HCT116 (cell line): Measurements from ENCODE around the gene PICK1. TPM values are rescaled to one million over a fixed set of nuclear protein-coding genes. Genes with fewer than 3 reads are reported as not detected.

Source experiments
- ATAC-seq: fragments of 200-7000 bp; cut with Tn5 transposase; 2 replicates; pipeline ENCODE4 v1.9.1; 2020; ENCODE audit warnings: mild to moderate bottlenecking, moderate library complexity
- BruUV-seq: library from RNA; stranded (reverse); fragments of 400-500 nt; replicated peaks from 2 replicates; lab custom pipeline; 2021; lab: Mats Ljungman, UMichigan
- CTCF ChIA-PET: fragments of 300-600 bp; sonication (Branson Sonifier 250); formaldehyde crosslinking; loops from one replicate; lab custom pipeline; 2021; ENCODE audit warnings: antibody characterized with exemption; lab: Charles Lee
- POLR2A ChIA-PET: fragments of 300-600, 350-600 bp; sonication (Branson Sonifier 250); formaldehyde crosslinking; loops from one replicate; lab custom pipeline; 2021; ENCODE audit warnings: antibody characterized with exemption; lab: Charles Lee
- RAD21 ChIA-PET, 2 experiments: fragments of 300-600 bp; sonication (Branson Sonifier 250); formaldehyde crosslinking; loops; one replicate each; lab custom pipeline; 2023; ENCODE audit warnings: low total read pairs in 2 of 2; ENCODE audit not compliant: uncharacterized antibody in 2 of 2, unreplicated experiment in 2 of 2, low non-redundant PET in 1 of 2; lab: Charles Lee
- DNase-seq: peaks from one replicate; pipeline ENCODE4 v3.0.0-alpha.2; 2010; ENCODE audit warnings: low read depth, low spot score
- H2AFZ ChIP-seq: fragments of 200-600 bp; shearing (Covaris generic), sonication (generic); 2 replicates; pipeline ENCODE4 v1.6.1; 2017; ENCODE audit warnings: low read depth, mixed run types, mixed read lengths, antibody characterized with exemption, low read length; ENCODE audit not compliant: poor library complexity, severe bottlenecking
- H3K27ac ChIP-seq: 2 replicates; pipeline ENCODE4 v1.5.1; 2012; ENCODE audit warnings: low read depth, low read length
- H3K27me3 ChIP-seq: fragments of 200-600 bp; sonication (generic); 2 replicates; pipeline ENCODE4 v1.6.1; 2016; ENCODE audit warnings: mixed run types, low read length, mixed read lengths; ENCODE audit not compliant: insufficient read depth
- H3K36me3 ChIP-seq, 2 experiments: fragments of 200-500 bp in 1 of 2; fragments of 200-600 bp in 1 of 2; sonication (Bioruptor generic) in 1 of 2; sonication (generic) in 1 of 2; 2 replicates each; pipeline versions ENCODE4 v1.5.1 to v1.6.1; 2014 to 2016; ENCODE audit warnings: low read length in 2 of 2, inconsistent platforms in 1 of 2, mixed read lengths in 1 of 2, mixed run types in 1 of 2; ENCODE audit not compliant: insufficient read depth in 2 of 2, control insufficient read depth in 1 of 2
- H3K4me1 ChIP-seq, 2 experiments: fragments of 200-600 bp in 1 of 2; sonication (generic) in 1 of 2; 2 replicates each; pipeline versions ENCODE4 v1.5.1 to v1.6.1; 2012 to 2017; ENCODE audit warnings: low read length in 2 of 2, inconsistent platforms in 1 of 2, mild to moderate bottlenecking in 1 of 2, mixed read lengths in 1 of 2, mixed run types in 1 of 2, moderate library complexity in 1 of 2; ENCODE audit not compliant: insufficient read depth in 2 of 2, control insufficient read depth in 1 of 2
- H3K4me2 ChIP-seq: fragments of 200-600 bp; sonication (generic); 2 replicates; pipeline ENCODE4 v1.6.1; 2017; ENCODE audit warnings: mixed run types, low read length, mixed read lengths
- H3K4me3 ChIP-seq, 2 experiments: fragments of 200-600 bp in 1 of 2; sonication (generic) in 1 of 2; replicated peaks in 1 of 2; 2 replicates each; pipeline ENCODE4 v1.5.1; 2011 to 2016; ENCODE audit warnings: low read length in 2 of 2, control low read depth in 1 of 2, low read depth in 1 of 2, mild to moderate bottlenecking in 1 of 2, mixed read lengths in 1 of 2, mixed run types in 1 of 2
- H3K79me2 ChIP-seq: fragments of 200-600 bp; sonication (generic); 2 replicates; pipeline ENCODE4 v1.6.1; 2017; ENCODE audit warnings: mild to moderate bottlenecking, mixed run types, low read length, moderate library complexity, mixed read lengths; ENCODE audit not compliant: insufficient read depth
- H3K9ac ChIP-seq: fragments of 200-600 bp; sonication (generic); 2 replicates; pipeline ENCODE4 v1.6.1; 2016; ENCODE audit warnings: low read length, mixed read lengths
- H3K9me2 ChIP-seq: fragments of 200-600 bp; sonication (generic), shearing (Covaris generic); 2 replicates; pipeline ENCODE4 v1.6.1; 2017; ENCODE audit warnings: mixed run types, mild to moderate bottlenecking, moderate library complexity; ENCODE audit not compliant: insufficient read depth
- H3K9me3 ChIP-seq, 2 experiments: fragments of 200-500 bp in 1 of 2; fragments of 200-600 bp in 1 of 2; sonication (Bioruptor generic) in 1 of 2; sonication (generic) in 1 of 2; 2 replicates each; pipeline ENCODE4 v1.6.1; 2014 to 2017; ENCODE audit warnings: low read length in 2 of 2, mixed read lengths in 2 of 2, inconsistent platforms in 1 of 2, low read depth in 1 of 2, mild to moderate bottlenecking in 1 of 2, mixed run types in 1 of 2, moderate library complexity in 1 of 2; ENCODE audit not compliant: control insufficient read depth in 1 of 2, insufficient read depth in 1 of 2
- H4K20me1 ChIP-seq: fragments of 200-600 bp; sonication (generic), shearing (Covaris generic); 2 replicates; pipeline ENCODE4 v1.6.1; 2017; ENCODE audit warnings: mixed run types, mild to moderate bottlenecking, moderate library complexity; ENCODE audit not compliant: insufficient read depth
- ATF3 ChIP-seq: IDR thresholded peaks from 2 replicates; pipeline ENCODE4 v1.6.1; 2012
- CBX3 ChIP-seq: IDR thresholded peaks from 2 replicates; pipeline ENCODE4 v1.6.1; 2012; ENCODE audit warnings: low read depth
- EZH2 ChIP-seq: fragments of 200-600 bp; sonication (generic); IDR thresholded peaks from 2 replicates; pipeline ENCODE4 v1.6.1; 2017; ENCODE audit warnings: antibody characterized with exemption, mixed run types
- FOSL1 ChIP-seq: IDR thresholded peaks from 2 replicates; pipeline ENCODE4 v1.6.1; 2012; ENCODE audit warnings: low read depth
- JUND ChIP-seq: IDR thresholded peaks from 2 replicates; pipeline ENCODE4 v1.6.1; 2012
- MAX ChIP-seq: IDR thresholded peaks from 2 replicates; pipeline ENCODE4 v1.6.1; 2012
- POLR2A ChIP-seq: IDR thresholded peaks from 2 replicates; pipeline ENCODE4 v1.7.0; 2011; ENCODE audit warnings: borderline replicate concordance; ENCODE audit not compliant: insufficient read depth, insufficient read length; ENCODE audit errors: extremely low read depth
- POLR2AphosphoS5 ChIP-seq: IDR thresholded peaks from 2 replicates; pipeline ENCODE4 v1.6.1; 2011; ENCODE audit warnings: mild to moderate bottlenecking, low read depth, low read length, moderate library complexity
- RAD21 ChIP-seq: IDR thresholded peaks from 2 replicates; pipeline ENCODE4 v1.6.1; 2012; ENCODE audit warnings: low read depth, mild to moderate bottlenecking
- YY1 ChIP-seq: IDR thresholded peaks from 2 replicates; pipeline ENCODE4 v1.6.1; 2011; ENCODE audit warnings: low read length, low read depth, moderate library complexity, mild to moderate bottlenecking; ENCODE audit not compliant: insufficient replicate concordance; ENCODE audit errors: extremely low read depth
- ZFX ChIP-seq: fragments of 450-650 bp; IDR thresholded peaks from 2 replicates; pipeline ENCODE4 v1.6.1; 2017
- intact Hi-C: fragments of 100-400 bp; cut with micrococcal nuclease; formaldehyde crosslinking; loops from 2 replicates; pipeline ENCODE4 v1.10.0; 2022
- total RNA-seq: library from RNA; stranded (reverse); gene quantifications from one replicate; pipeline ENCODE4 v1.2.1, GENCODE V29; 2021; ENCODE audit not compliant: unreplicated experiment

Gene PICK1
- total RNA-seq, 1 experiment from 2014 or later: 40.0 TPM

- H3K27ac ChIP-seq: no peak overlapping the region
- no peaks in the 10 kb centered on the region for H3K79me2 ChIP-seq
- no peak overlapping the region for H3K4me3 ChIP-seq
- H3K36me3 ChIP-seq: no peaks in the 10 kb centered on the region
- ATAC-seq (no peak), DNase-seq (no peak)
- H3K9me2 ChIP-seq: no peaks in the 10 kb centered on the region
- POLR2A ChIA-PET: no interaction called here
- RAD21 ChIA-PET: no interaction called here
- no peaks in the 10 kb centered on the region for H3K9me3 ChIP-seq
- peaks cover 14 to 21% of the 10 kb centered on the region in 2 experiments for H3K4me1 ChIP-seq
- H4K20me1 ChIP-seq: no peaks in the 10 kb centered on the region
- intact Hi-C loops: no loop called here
- H3K9ac ChIP-seq: no peak overlapping the region
- H3K4me2 ChIP-seq: peak overlapping the region; percentile 19; the same call in 1 of the 2 replicates
- H2AFZ ChIP-seq: no peak overlapping the region
- H3K27me3 ChIP-seq: no peaks in the 10 kb centered on the region
- no TSS peak for BruUV-seq
- CTCF ChIA-PET: no interaction called here
- TF ChIP-seq RAD21 (no peak), ATF3 (no peak), FOSL1 (no peak), JUND (no peak), POLR2AphosphoS5 (no peak), YY1 (no peak), CBX3 (no peak), ZFX (no peak)
These were observed 50.7 kb downstream of the PICK1 start for GRCh38 chr22:38107692-38108515.

- ATAC-seq (no peak), DNase-seq (no peak)
- no peaks in the 10 kb centered on the region for H4K20me1 ChIP-seq
- H2AFZ ChIP-seq: no peak overlapping the region
- intact Hi-C loops: no loop called here
- CTCF ChIA-PET: interaction anchor here (1.7 kb wide), 1 partner anchor 11 kb away, joined by 11 read pairs; no protein-coding TSS in a partner anchor
- RAD21 ChIA-PET: no interaction called here
- no peaks in the 10 kb centered on the region for H3K79me2 ChIP-seq
- TF ChIP-seq FOSL1: no peak
- TF ChIP-seq POLR2A: no peak
- no peak for TF ChIP-seq EZH2
- no peak for TF ChIP-seq ZFX
- TF ChIP-seq MAX: no peak
- POLR2A ChIA-PET: no interaction called here
- no peak overlapping the region for H3K27ac ChIP-seq
- H3K4me1 ChIP-seq: peaks cover 14 to 21% of the 10 kb centered on the region in 2 experiments
- H3K9me3 ChIP-seq: no peaks in the 10 kb centered on the region
- H3K27me3 ChIP-seq: no peaks in the 10 kb centered on the region
- no peak overlapping the region for H3K4me3 ChIP-seq
- no TSS peak for BruUV-seq
- H3K4me2 ChIP-seq: no peak overlapping the region
- no peaks in the 10 kb centered on the region for H3K36me3 ChIP-seq
- H3K9me2 ChIP-seq: no peaks in the 10 kb centered on the region
- no peak overlapping the region for H3K9ac ChIP-seq
These were observed 51.5 kb downstream of the PICK1 start for GRCh38 chr22:38108561-38109319.
